OCI-LY7 (cell line): ENCODE measurements around the gene UCK1. TPM values are rescaled to one million over a fixed set of nuclear protein-coding genes. Genes with fewer than 3 reads are reported as not detected.

Source experiments
- BruUV-seq: library from RNA; stranded (reverse); fragments of 400-500 nt; replicated peaks from 2 replicates; lab custom pipeline; 2021; lab: Mats Ljungman, UMichigan
- CTCF ChIA-PET: fragments of 300-600 bp; sonication (Branson Sonifier 250); formaldehyde crosslinking; loops from one replicate; lab custom pipeline; 2022; ENCODE audit warnings: antibody characterized with exemption; ENCODE audit not compliant: unreplicated experiment; lab: Charles Lee
- POLR2A ChIA-PET: fragments of 300-600 bp; sonication (Branson Sonifier 250); formaldehyde crosslinking; loops from one replicate; lab custom pipeline; 2022; ENCODE audit warnings: antibody characterized with exemption; lab: Charles Lee
- DNase-seq: peaks from one replicate; pipeline ENCODE4 v3.0.0-alpha.2; 2015; ENCODE audit warnings: low spot score
- H2AFZ ChIP-seq: fragments of 200-600 bp; sonication (generic), shearing (Covaris generic); 2 replicates; pipeline ENCODE4 v1.6.1; 2014; ENCODE audit warnings: mild to moderate bottlenecking, antibody characterized with exemption, low read length, moderate library complexity
- H3K27ac ChIP-seq: fragments of 200-600 bp; sonication (generic); 2 replicates; pipeline ENCODE4 v1.5.1; 2014; ENCODE audit warnings: mixed run types, low read depth, mild to moderate bottlenecking, moderate library complexity, low read length, inconsistent platforms; ENCODE audit not compliant: poor library complexity, severe bottlenecking
- H3K36me3 ChIP-seq: fragments of 200-600 bp; sonication (generic); 2 replicates; pipeline ENCODE4 v1.6.1; 2014; ENCODE audit warnings: mild to moderate bottlenecking, antibody characterized with exemption, low read length, moderate library complexity, mixed read lengths; ENCODE audit not compliant: insufficient read depth
- H3K4me1 ChIP-seq: fragments of 200-600 bp; sonication (generic); 2 replicates; pipeline ENCODE4 v1.5.1; 2014; ENCODE audit warnings: mild to moderate bottlenecking, low read length; ENCODE audit not compliant: insufficient read depth, poor library complexity, severe bottlenecking
- H3K4me2 ChIP-seq: fragments of 200-600 bp; sonication (generic); 2 replicates; pipeline ENCODE4 v1.6.1; 2014; ENCODE audit warnings: mild to moderate bottlenecking, low read length
- H3K4me3 ChIP-seq: fragments of 200-600 bp; sonication (generic); 2 replicates; pipeline ENCODE4 v1.5.1; 2014; ENCODE audit warnings: mild to moderate bottlenecking, low read depth, low read length; ENCODE audit not compliant: poor library complexity, severe bottlenecking
- H3K79me2 ChIP-seq: fragments of 200-600 bp; sonication (generic); 2 replicates; pipeline ENCODE4 v1.6.1; 2016; ENCODE audit warnings: low read depth, mild to moderate bottlenecking, low read length, moderate library complexity, mixed read lengths; ENCODE audit not compliant: insufficient read depth
- H3K9me2 ChIP-seq: fragments of 200-600 bp; sonication (generic); 2 replicates; pipeline ENCODE4 v1.6.1; 2016; ENCODE audit warnings: mild to moderate bottlenecking, low read length, mixed read lengths; ENCODE audit not compliant: insufficient read depth
- H3K9me3 ChIP-seq: fragments of 200-600 bp; sonication (generic); 2 replicates; pipeline ENCODE4 v1.6.1; 2014; ENCODE audit warnings: mild to moderate bottlenecking, mixed run types, low read length, mixed read lengths
- H4K20me1 ChIP-seq: fragments of 200-600 bp; sonication (generic); 2 replicates; pipeline ENCODE4 v1.6.1; 2014; ENCODE audit warnings: mild to moderate bottlenecking, antibody characterized with exemption, low read length, moderate library complexity, mixed read lengths; ENCODE audit not compliant: insufficient read depth
- CTCF ChIP-seq: fragments of 200-600 bp; sonication (generic); conservative IDR thresholded peaks from 2 replicates; pipeline ENCODE4 v1.5.1; 2014; ENCODE audit warnings: mild to moderate bottlenecking, antibody characterized with exemption, low read length, moderate library complexity, mixed read lengths
- EZH2phosphoT487 ChIP-seq: fragments of 200-600 bp; sonication (generic); IDR thresholded peaks from 2 replicates; pipeline ENCODE4 v1.6.1; 2018; ENCODE audit warnings: low read depth, borderline replicate concordance, mild to moderate bottlenecking, mixed run types, antibody characterized with exemption, low read length, moderate library complexity, mixed read lengths
- intact Hi-C: fragments of 100-400 bp; cut with micrococcal nuclease; formaldehyde crosslinking; loops from one replicate; pipeline ENCODE4 v1.10.0; 2022; ENCODE audit not compliant: unreplicated experiment
- total RNA-seq, 2 experiments: library from RNA; depleted of rRNA in 1 of 2; stranded (reverse); fragments of >200 nt in 1 of 2; shearing (Covaris generic) in 1 of 2; gene quantifications; 2 replicates each; pipeline ENCODE4 v1.2.3, GENCODE V29; 2014 to 2022

UCK1 gene
- total RNA-seq, 2 experiments from 2014 or later = 25.9 to 29.0 TPM

- no peak for DNase-seq
- H3K36me3 ChIP-seq = peaks cover 96% of the 10 kb centered on the region
- no peak overlapping the region for H3K4me2 ChIP-seq
- peaks cover 9% of the 10 kb centered on the region for H3K4me1 ChIP-seq
- H3K9me2 ChIP-seq = no peaks in the 10 kb centered on the region
- no peaks in the 10 kb centered on the region for H4K20me1 ChIP-seq
- intact Hi-C loops = no loop called here
- CTCF ChIA-PET = no interaction called here
- TF ChIP-seq CTCF (0 out of 2 replicates have a peak, but pooled peaks have one; percentile 30), EZH2phosphoT487 (no peak)
- BruUV-seq = TSS peak; percentile 52
- H3K27ac ChIP-seq = no peak overlapping the region
- H3K79me2 ChIP-seq = no peaks in the 10 kb centered on the region
- no peaks in the 10 kb centered on the region for H3K9me3 ChIP-seq
- no peak overlapping the region for H3K4me3 ChIP-seq
- no peak overlapping the region for H2AFZ ChIP-seq
- POLR2A ChIA-PET = no interaction called here
These were observed 46.2 kb upstream of the UCK1 start for GRCh38 chr9:131577005-131578000.

- Histone ChIP-seq H3K9me2 (no peaks in the 10 kb centered on the region), H3K4me3 (no peak overlapping the region), H3K4me2 (no peak overlapping the region), H4K20me1 (no peaks in the 10 kb centered on the region), H3K9me3 (no peaks in the 10 kb centered on the region), H3K36me3 (peaks cover 96% of the 10 kb centered on the region), H3K27ac (no peak overlapping the region), H2AFZ (no peak overlapping the region), H3K4me1 (peaks cover 9% of the 10 kb centered on the region), H3K79me2 (no peaks in the 10 kb centered on the region)
- TF ChIP-seq CTCF (no peak), EZH2phosphoT487 (no peak)
- CTCF ChIA-PET = no interaction called here
- DNase-seq = no peak
- BruUV-seq = no TSS peak
- POLR2A ChIA-PET = no interaction called here
- intact Hi-C loops = no loop called here
These were observed 45.1 kb upstream of the UCK1 start for GRCh38 chr9:131575946-131576853.
